Measurements from ENCODE around the gene EGFL7. TPM values are rescaled to one million over a fixed set of nuclear protein-coding genes. Genes with fewer than 3 reads are reported as not detected.
A peak's percentile ranks its signal among the peaks of the same experiment; 100 is the strongest.

EGFL7 gene
- total and polyA plus RNA-seq, 2 of the 13 experiments (the other 11 are each of a cell fraction or from before 2014, with no cell fraction given) = 0.20 to 5.1 TPM

- no peak overlapping the region for H3K9ac ChIP-seq (ENCODE audit: insufficient read depth, low read depth, low read length)
- no peak overlapping the region; the same call in 1 of the 2 replicates for H3K4me2 ChIP-seq (ENCODE audit: low read depth, low read length)
- WGBS (ENCODE audit: low lambda C conversion rate) = 43% methylated on average over 2 of the region's 7 CpGs
- TF ChIP-seq ZNF335 (CRISPR knock-in tag; IDR thresholded peaks at IDR 0.05) = no peak
- TF ChIP-seq HDAC6 (IDR thresholded peaks at IDR 0.05; ENCODE audit: low read depth, low read length) = no peak
- no peak for TF ChIP-seq ZNF275 (CRISPR knock-in tag; IDR thresholded peaks at IDR 0.05; ENCODE audit: borderline replicate concordance)
- TF ChIP-seq ZNF850 (CRISPR knock-in tag; conservative IDR thresholded peaks at IDR 0.05) = no peak
- no peak for TF ChIP-seq MBNL3 (CRISPR knock-in tag; conservative IDR thresholded peaks at IDR 0.05)
- TF ChIP-seq ZBTB14 (CRISPR knock-in tag; IDR thresholded peaks at IDR 0.05) = no peak
- no peak for TF ChIP-seq ZNF674 (CRISPR knock-in tag; IDR thresholded peaks at IDR 0.05; ENCODE audit: low read depth)
- TF ChIP-seq ETV6 (CRISPR knock-in tag; conservative IDR thresholded peaks at IDR 0.05) = no peak
- no peak for TF ChIP-seq KLF11 (CRISPR knock-in tag; IDR thresholded peaks at IDR 0.05)
- no peak for TF ChIP-seq ZNF777 (CRISPR knock-in tag; IDR thresholded peaks at IDR 0.05)
- TF ChIP-seq ZNF430 (CRISPR knock-in tag; IDR thresholded peaks at IDR 0.05) = no peak
- no peak for TF ChIP-seq MIER3 (CRISPR knock-in tag; IDR thresholded peaks at IDR 0.05; ENCODE audit: borderline replicate concordance)
- TF ChIP-seq MXI1 (IDR thresholded peaks at IDR 0.05; ENCODE audit: borderline replicate concordance, low read depth, low read length) = no peak
- TF ChIP-seq PRMT3 (CRISPR knock-in tag; IDR thresholded peaks at IDR 0.05; ENCODE audit: borderline replicate concordance, low read depth) = no peak
- TF ChIP-seq ZNF12 (CRISPR knock-in tag; IDR thresholded peaks at IDR 0.05) = no peak
- TF ChIP-seq POLR2A (IDR thresholded peaks at IDR 0.05; ENCODE audit: insufficient read depth in 1 of 2, low read depth in 2 of 2, low read length in 2 of 2) = no peak
- peak overlapping the region in 1 of 3 experiments; percentile 75; a peak in 1 of 6 replicates for H3K4me3 ChIP-seq (replicated peaks in 1 of 3; ENCODE audit: insufficient read depth in 1 of 3, low read depth in 2 of 3, low read length in 3 of 3)
- DNase-seq (ENCODE audit: low spot score) = no peak
- in situ Hi-C loops (cut with HindIII; ENCODE audit: extremely low pct_ligation_motif_present, low pct_unique_long_range_greater_than_20kb) (no loop called here), intact Hi-C loops (cut with micrococcal nuclease; ENCODE audit: unreplicated experiment) (no loop called here)
- H3K27ac ChIP-seq (ENCODE audit: extremely low read length, insufficient read depth, low read length) = no peak overlapping the region
- FAIRE-seq = no peak
- ChIA-PET POLR2A (no interaction called here), CTCF (ENCODE audit: low intra/inter-chr PET ratio, low total read pairs) (no interaction called here)
- H3K36me3 ChIP-seq (replicated peaks in 1 of 2; ENCODE audit: control insufficient read depth in 1 of 2, insufficient read depth in 2 of 2, low read length in 2 of 2) = no peaks in the 10 kb centered on the region
- H3K9me3 ChIP-seq (ENCODE audit: low read length) = no peaks in the 10 kb centered on the region
- H3K4me1 ChIP-seq (ENCODE audit: insufficient read depth, low read length) = peaks cover 43% of the 10 kb centered on the region
- BruUV-seq (replicated peaks) = no TSS peak
- no peak for ATAC-seq
- H4K20me1 ChIP-seq (ENCODE audit: insufficient read depth, low read length) = no peaks in the 10 kb centered on the region
- no peaks in the 10 kb centered on the region for H3K79me2 ChIP-seq (ENCODE audit: insufficient read depth, low read length)
- no peak overlapping the region for H2AFZ ChIP-seq (ENCODE audit: low read length)
- peaks cover 8 to 44% of the 10 kb centered on the region in 2 experiments for H3K27me3 ChIP-seq (ENCODE audit: control insufficient read depth in 1 of 2, insufficient read depth in 2 of 2, low read length in 2 of 2)
Measured at GRCh38 chr9:136685216-136685615, 22.5 kb downstream of the EGFL7 start.

Data from HepG2 (cell line).